Nephron (organoid): Measurements from ENCODE around the gene PDSS2.
"Not testable (repeated sequence)": the region's sequence is repeated elsewhere in the genome, so short reads cannot be mapped to it uniquely, and the experiment has no call there.

Source experiments
- H3K27ac Mint-ChIP-seq, 3 experiments: 2 replicates each; pipeline ENCODE4 v1.8.0; 2020; ENCODE audit warnings: mixed read lengths in 3 of 3, mild to moderate bottlenecking in 2 of 3, moderate library complexity in 1 of 3
- H3K27me3 Mint-ChIP-seq: 2 replicates; pipeline ENCODE4 v1.8.0; 2021; ENCODE audit warnings: low read depth, mild to moderate bottlenecking, moderate library complexity, mixed read lengths
- H3K36me3 Mint-ChIP-seq: 2 replicates; pipeline ENCODE4 v1.8.0; 2020; ENCODE audit warnings: low read depth, mixed read lengths
- H3K4me1 Mint-ChIP-seq: 2 replicates; pipeline ENCODE4 v1.8.0; 2020; ENCODE audit warnings: mixed read lengths
- H3K4me3 Mint-ChIP-seq, 3 experiments: 2 replicates each; pipeline ENCODE4 v1.8.0; 2020; ENCODE audit warnings: mild to moderate bottlenecking in 3 of 3, mixed read lengths in 3 of 3, moderate library complexity in 2 of 3
- H3K9me3 Mint-ChIP-seq: 2 replicates; pipeline ENCODE4 v1.8.0; 2020; ENCODE audit warnings: mixed read lengths
- TF ChIP-seq, protein P1 (sequence below), 3 experiments: fragments of 200-600 bp; sonication (generic); IDR thresholded peaks; one replicate each; pipeline ENCODE4 v1.5.0; 2021; ENCODE audit warnings: antibody characterized with exemption in 3 of 3; ENCODE audit not compliant: unreplicated experiment in 3 of 3

The PDSS2 gene

DNA sequence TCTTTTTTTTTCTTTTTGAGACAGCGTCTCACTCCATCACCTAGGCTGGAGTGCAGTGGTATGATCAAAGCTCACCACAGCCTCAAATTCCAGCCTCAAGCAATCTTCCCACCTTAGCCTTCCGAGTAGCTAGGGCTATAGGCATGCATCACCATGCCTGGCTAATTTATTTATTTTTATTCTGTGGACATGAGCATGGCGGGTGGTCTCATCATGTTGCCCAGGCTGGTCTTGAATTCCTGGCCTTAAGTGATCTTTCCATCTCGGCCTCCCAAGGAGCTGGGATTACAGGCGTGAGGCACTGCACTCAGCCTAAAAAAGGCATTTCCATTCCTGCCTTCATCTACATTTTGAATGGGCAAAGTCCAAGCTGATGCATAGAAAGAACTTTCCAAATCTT lies 287.9 kb downstream of the PDSS2 start:
- Mint-ChIP-seq H3K4me3 (no peak overlapping the region), H3K27ac (no peak overlapping the region), H3K4me1 (no peaks in the 10 kb centered on the region), H3K9me3 (peaks cover 17% of the 10 kb centered on the region), H3K36me3 (peaks cover 12% of the 10 kb centered on the region), H3K27me3 (no peaks in the 10 kb centered on the region)
- TF ChIP-seq, protein P1, sequence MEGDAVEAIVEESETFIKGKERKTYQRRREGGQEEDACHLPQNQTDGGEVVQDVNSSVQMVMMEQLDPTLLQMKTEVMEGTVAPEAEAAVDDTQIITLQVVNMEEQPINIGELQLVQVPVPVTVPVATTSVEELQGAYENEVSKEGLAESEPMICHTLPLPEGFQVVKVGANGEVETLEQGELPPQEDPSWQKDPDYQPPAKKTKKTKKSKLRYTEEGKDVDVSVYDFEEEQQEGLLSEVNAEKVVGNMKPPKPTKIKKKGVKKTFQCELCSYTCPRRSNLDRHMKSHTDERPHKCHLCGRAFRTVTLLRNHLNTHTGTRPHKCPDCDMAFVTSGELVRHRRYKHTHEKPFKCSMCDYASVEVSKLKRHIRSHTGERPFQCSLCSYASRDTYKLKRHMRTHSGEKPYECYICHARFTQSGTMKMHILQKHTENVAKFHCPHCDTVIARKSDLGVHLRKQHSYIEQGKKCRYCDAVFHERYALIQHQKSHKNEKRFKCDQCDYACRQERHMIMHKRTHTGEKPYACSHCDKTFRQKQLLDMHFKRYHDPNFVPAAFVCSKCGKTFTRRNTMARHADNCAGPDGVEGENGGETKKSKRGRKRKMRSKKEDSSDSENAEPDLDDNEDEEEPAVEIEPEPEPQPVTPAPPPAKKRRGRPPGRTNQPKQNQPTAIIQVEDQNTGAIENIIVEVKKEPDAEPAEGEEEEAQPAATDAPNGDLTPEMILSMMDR (IDR thresholded peaks at IDR 0.05; ENCODE audit: unreplicated experiment in 3 of 3): no peak

DNA sequence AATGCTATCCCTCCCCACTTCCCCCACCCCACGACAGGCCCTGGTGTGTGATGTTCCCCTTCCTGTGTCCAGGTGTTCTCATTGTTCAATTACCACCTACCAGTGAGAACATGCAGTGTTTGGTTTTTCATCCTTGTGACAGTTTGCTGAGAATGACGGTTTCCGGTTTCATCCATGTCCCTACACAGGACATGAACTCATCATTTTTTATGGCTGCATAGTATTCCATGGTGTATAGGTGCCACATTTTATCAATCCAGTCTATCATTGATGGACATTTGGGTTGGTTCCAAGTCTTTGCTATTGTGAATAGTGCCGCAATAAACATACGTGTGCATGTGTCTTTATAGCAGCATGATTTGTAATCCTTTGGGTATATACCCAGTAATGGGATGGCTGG lies 295.1 kb downstream of the PDSS2 start:
- H3K27me3 Mint-ChIP-seq, H3K36me3 Mint-ChIP-seq, H3K4me3 Mint-ChIP-seq, H3K27ac Mint-ChIP-seq, H3K4me1 Mint-ChIP-seq: not testable (repeated sequence)
- H3K9me3 Mint-ChIP-seq: peaks cover 12% of the 10 kb centered on the region

GRCh38 chr6:107161521-107161920 lies 297.8 kb downstream of the PDSS2 start:
- H3K9me3 Mint-ChIP-seq: no peaks in the 10 kb centered on the region
- TF ChIP-seq, protein P1 (IDR thresholded peaks at IDR 0.05; ENCODE audit: unreplicated experiment in 3 of 3): no peak
- H3K4me1 Mint-ChIP-seq: no peaks in the 10 kb centered on the region
- no peak overlapping the region for H3K4me3 Mint-ChIP-seq
- H3K36me3 Mint-ChIP-seq: no peaks in the 10 kb centered on the region
- H3K27me3 Mint-ChIP-seq: no peaks in the 10 kb centered on the region
- no peak overlapping the region for H3K27ac Mint-ChIP-seq

DNA sequence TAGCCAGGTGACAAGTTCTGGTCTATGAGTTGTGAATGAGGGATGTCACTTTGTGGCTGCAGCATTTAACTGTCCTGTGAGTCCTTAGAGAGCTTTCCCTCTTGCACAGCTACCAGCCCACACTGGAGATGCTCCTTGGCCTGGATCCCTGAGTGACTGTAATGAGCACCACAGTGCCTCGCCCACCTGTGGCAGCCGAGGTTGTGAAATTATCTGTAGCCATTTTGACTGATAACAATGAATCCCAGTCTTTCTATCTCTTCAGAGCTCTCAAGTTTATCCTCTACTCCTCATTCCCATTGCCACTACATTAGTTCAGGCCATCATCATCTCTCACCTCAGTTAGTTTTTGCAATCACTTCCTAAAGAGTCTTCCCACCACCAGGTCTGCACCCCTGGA lies 302.7 kb downstream of the PDSS2 start:
- H3K9me3 Mint-ChIP-seq: no peaks in the 10 kb centered on the region
- H3K4me3 Mint-ChIP-seq: no peak overlapping the region
- H3K27ac Mint-ChIP-seq: peak overlapping the region in 1 of 3 experiments; percentile 33
- TF ChIP-seq, protein P1 (IDR thresholded peaks at IDR 0.05; ENCODE audit: unreplicated experiment in 3 of 3): no peak
- peaks cover 23% of the 10 kb centered on the region for H3K4me1 Mint-ChIP-seq
- H3K27me3 Mint-ChIP-seq: no peaks in the 10 kb centered on the region
- no peaks in the 10 kb centered on the region for H3K36me3 Mint-ChIP-seq

- Mint-ChIP-seq H3K4me1 (peaks cover 25% of the 10 kb centered on the region), H3K9me3 (no peaks in the 10 kb centered on the region), H3K4me3 (no peak overlapping the region), H3K36me3 (no peaks in the 10 kb centered on the region), H3K27ac (peak overlapping the region; percentile 59 to 93 (median 91)), H3K27me3 (no peaks in the 10 kb centered on the region)
- TF ChIP-seq, protein P1 (IDR thresholded peaks at IDR 0.05; ENCODE audit: unreplicated experiment in 3 of 3): no peak
Measured at GRCh38 chr6:107154801-107155160, 304.6 kb downstream of the PDSS2 start.

GRCh38 chr6:107154131-107154800 lies 305.1 kb downstream of the PDSS2 start:
- TF ChIP-seq, protein P1 (IDR thresholded peaks at IDR 0.05; ENCODE audit: unreplicated experiment in 3 of 3): no peak
- Mint-ChIP-seq H3K9me3 (no peaks in the 10 kb centered on the region), H3K4me1 (peaks cover 25% of the 10 kb centered on the region), H3K4me3 (peak overlapping the region in 1 of 3 experiments; percentile 34), H3K27me3 (no peaks in the 10 kb centered on the region), H3K36me3 (no peaks in the 10 kb centered on the region), H3K27ac (peak overlapping the region; percentile 59 to 93 (median 91))
